IMR-90 (cell line): ENCODE data around the gene PLA2G2F. TPM values are rescaled to one million over a fixed set of nuclear protein-coding genes. Genes with fewer than 3 reads are reported as not detected.

Source experiments
- ATAC-seq: fragments of 200-7000 bp; cut with Tn5 transposase; 2 replicates; pipeline ENCODE4 v1.9.1; 2020; ENCODE audit warnings: low read depth, mild to moderate bottlenecking, moderate library complexity
- BruUV-seq: library from RNA; stranded (reverse); fragments of 400-500 nt; replicated peaks from 2 replicates; lab custom pipeline; 2021; lab: Mats Ljungman, UMichigan
- CTCF ChIA-PET: fragments of 300-600 bp; formaldehyde crosslinking; extraction: SDS; loops from one replicate; lab custom pipeline; 2021; ENCODE audit warnings: antibody characterized with exemption; lab: Yijun Ruan, JAX
- POLR2A ChIA-PET: fragments of 300-600 bp; sonication (Branson Sonifier 250); formaldehyde crosslinking; loops from one replicate; lab custom pipeline; 2022; ENCODE audit warnings: antibody characterized with exemption; ENCODE audit not compliant: unreplicated experiment; lab: Charles Lee
- DNase-seq: peaks from one replicate; pipeline ENCODE4 v3.0.0; 2013
- H2AFZ ChIP-seq: replicated peaks from 2 replicates; pipeline ENCODE3; 2013; ENCODE audit warnings: low read length, mild to moderate bottlenecking; ENCODE audit not compliant: poor library complexity
- H2AK5ac ChIP-seq: 2 replicates; pipeline ENCODE4 v1.6.1; 2013; ENCODE audit warnings: low read depth, low read length, inconsistent platforms
- H2AK9ac ChIP-seq: replicated peaks from 2 replicates; pipeline ENCODE3; 2013; ENCODE audit warnings: mild to moderate bottlenecking, low read depth, low read length, moderate library complexity; ENCODE audit not compliant: poor library complexity
- H2BK120ac ChIP-seq: 2 replicates; pipeline ENCODE4 v1.6.1; 2013; ENCODE audit warnings: low read depth, low read length, inconsistent platforms
- H2BK15ac ChIP-seq: 3 replicates; pipeline ENCODE4 v1.6.1; 2013; ENCODE audit warnings: low read depth, low read length, inconsistent platforms
- H2BK20ac ChIP-seq: 2 replicates; pipeline ENCODE4 v1.6.1; 2013; ENCODE audit warnings: low read depth, mild to moderate bottlenecking, inconsistent platforms, low read length, moderate library complexity
- H2BK5ac ChIP-seq: 2 replicates; pipeline ENCODE4 v1.6.1; 2013; ENCODE audit warnings: mild to moderate bottlenecking, low read depth, low read length, inconsistent platforms; ENCODE audit not compliant: poor library complexity, severe bottlenecking
- H3K14ac ChIP-seq: replicated peaks from 2 replicates; pipeline ENCODE4 v1.6.1; 2013; ENCODE audit warnings: low read depth, low read length, inconsistent platforms
- H3K18ac ChIP-seq: 2 replicates; pipeline ENCODE4 v1.6.1; 2013; ENCODE audit warnings: low read depth, low read length, control low read depth
- H3K23ac ChIP-seq: 2 replicates; pipeline ENCODE4 v1.6.1; 2013; ENCODE audit warnings: low read depth, low read length, inconsistent platforms
- H3K27ac ChIP-seq: 2 replicates; pipeline ENCODE4 v1.5.1; 2013; ENCODE audit warnings: mild to moderate bottlenecking, control low read depth, low read length; ENCODE audit not compliant: insufficient read depth
- H3K27me3 ChIP-seq: 2 replicates; pipeline ENCODE4 v1.6.1; 2013; ENCODE audit warnings: low read length; ENCODE audit not compliant: control insufficient read depth, insufficient read depth
- H3K36me3 ChIP-seq: 2 replicates; pipeline ENCODE4 v1.6.1; 2013; ENCODE audit warnings: low read length, mixed read lengths; ENCODE audit not compliant: control insufficient read depth, insufficient read depth
- H3K4ac ChIP-seq: 2 replicates; pipeline ENCODE4 v1.6.1; 2013; ENCODE audit warnings: low read depth, low read length, inconsistent platforms
- H3K4me1 ChIP-seq: 2 replicates; pipeline ENCODE4 v1.6.1; 2013; ENCODE audit warnings: low read length, mixed read lengths; ENCODE audit not compliant: control insufficient read depth, insufficient read depth
- H3K4me2 ChIP-seq: 2 replicates; pipeline ENCODE4 v1.6.1; 2013; ENCODE audit warnings: low read depth, mild to moderate bottlenecking, control low read depth, low read length, moderate library complexity
- H3K4me3 ChIP-seq: 2 replicates; pipeline ENCODE4 v1.5.1; 2013; ENCODE audit warnings: low read depth, mild to moderate bottlenecking, control low read depth, low read length, moderate library complexity; ENCODE audit not compliant: insufficient read depth
- H3K56ac ChIP-seq: 2 replicates; pipeline ENCODE4 v1.6.1; 2013; ENCODE audit warnings: low read length, inconsistent platforms; ENCODE audit not compliant: insufficient read depth; ENCODE audit errors: extremely low read depth
- H3K79me1 ChIP-seq, 2 experiments: 2 replicates each; pipeline ENCODE4 v1.6.1; 2013; ENCODE audit warnings: low read length in 2 of 2, inconsistent platforms in 1 of 2, low read depth in 1 of 2
- H3K9ac ChIP-seq: 2 replicates; pipeline ENCODE4 v1.6.1; 2013; ENCODE audit warnings: low read depth, low read length, control low read depth
- H3K9me1 ChIP-seq: 2 replicates; pipeline ENCODE4 v1.6.1; 2013; ENCODE audit warnings: low read length, inconsistent platforms; ENCODE audit not compliant: insufficient read depth
- H3K9me3 ChIP-seq: 2 replicates; pipeline ENCODE4 v1.6.1; 2013; ENCODE audit warnings: low read length; ENCODE audit not compliant: control insufficient read depth, insufficient read depth
- H4K20me1 ChIP-seq: 2 replicates; pipeline ENCODE4 v1.6.1; 2013; ENCODE audit warnings: low read length, inconsistent platforms; ENCODE audit not compliant: insufficient read depth
- H4K5ac ChIP-seq: 2 replicates; pipeline ENCODE4 v1.6.1; 2013; ENCODE audit warnings: mild to moderate bottlenecking, low read depth, low read length, control low read depth
- H4K8ac ChIP-seq, 2 experiments: 2 replicates each; pipeline ENCODE4 v1.6.1; 2013; ENCODE audit warnings: low read depth in 2 of 2, low read length in 2 of 2, control low read depth in 1 of 2, inconsistent platforms in 1 of 2
- H4K91ac ChIP-seq: 2 replicates; pipeline ENCODE4 v1.6.1; 2013; ENCODE audit warnings: low read depth, low read length, inconsistent platforms; ENCODE audit not compliant: insufficient read depth
- CHD1 ChIP-seq: IDR thresholded peaks from 2 replicates; pipeline ENCODE4 v1.6.1; 2012; ENCODE audit warnings: low read depth, low read length, improper control_type of control experiment
- CTCF ChIP-seq: conservative IDR thresholded peaks from 2 replicates; pipeline ENCODE4 v1.5.1; 2012; ENCODE audit warnings: mild to moderate bottlenecking, low read depth, low read length, improper control_type of control experiment
- ELK1 ChIP-seq: fragments of 150-350 bp; IDR thresholded peaks from 2 replicates; pipeline ENCODE4 v1.6.1; 2016; ENCODE audit warnings: low read depth, mild to moderate bottlenecking, low read length, moderate library complexity, borderline replicate concordance
- MAFK ChIP-seq: IDR thresholded peaks from 2 replicates; pipeline ENCODE4 v1.6.1; 2012; ENCODE audit warnings: low read depth, low read length, improper control_type of control experiment
- MXI1 ChIP-seq: IDR thresholded peaks from 2 replicates; pipeline ENCODE4 v1.6.1; 2012; ENCODE audit warnings: low read depth, mild to moderate bottlenecking, low read length, moderate library complexity, borderline replicate concordance
- NFE2L2 ChIP-seq: fragments of 150-350 bp; IDR thresholded peaks from 2 replicates; pipeline ENCODE4 v1.6.1; 2016; ENCODE audit warnings: low read depth, mild to moderate bottlenecking, low read length
- POLR2A ChIP-seq: IDR thresholded peaks from 2 replicates; pipeline ENCODE4 v1.6.1; 2012; ENCODE audit warnings: mild to moderate bottlenecking, low read depth, low read length
- RAD21 ChIP-seq: IDR thresholded peaks from 2 replicates; pipeline ENCODE4 v1.6.1; 2012; ENCODE audit warnings: low read length, improper control_type of control experiment
- RCOR1 ChIP-seq: IDR thresholded peaks from 2 replicates; pipeline ENCODE4 v1.6.1; 2012; ENCODE audit warnings: mild to moderate bottlenecking, low read length, improper control_type of control experiment; ENCODE audit not compliant: insufficient replicate concordance
- USF2 ChIP-seq: fragments of 150-350 bp; IDR thresholded peaks from 2 replicates; pipeline ENCODE4 v1.6.1; 2017; ENCODE audit warnings: mild to moderate bottlenecking, antibody characterized with exemption, low read length, low read depth
- WGBS, 2 experiments: methylation state at CpG; one replicate each; pipeline versions ENCODE4 v1.1.5 to v1.1.7; 2013; ENCODE audit warnings: missing lambda C conversion rate in 2 of 2; ENCODE audit not compliant: insufficient read length in 1 of 2; ENCODE audit errors: extremely low coverage in 2 of 2; 5-methylcytosine and 5-hydroxymethylcytosine counted together
- dilution Hi-C: fragments of 300-500 bp; cut with HindIII; formaldehyde crosslinking; loops from one replicate; pipeline ENCODE4 v1.14.3; 2018; ENCODE audit warnings: low sequenced_read_pairs; ENCODE audit not compliant: unreplicated experiment
- in situ Hi-C: fragments of 300-500 bp; cut with MboI; formaldehyde crosslinking; loops from 3 replicates; pipeline ENCODE4 v1.14.3; 2019; ENCODE audit warnings: low sequenced_read_pairs, inconsistent platforms, mixed read lengths
- intact Hi-C: fragments of 100-400 bp; cut with micrococcal nuclease; formaldehyde crosslinking; loops from 2 replicates; pipeline ENCODE4 v1.10.0; 2022
- polyA plus RNA-seq, 3 experiments: library from polyadenylated mRNA; depleted of rRNA; stranded (reverse); fragments of >200 nt; gene quantifications; 2 replicates each; pipeline ENCODE4 v1.2.3, GENCODE V29; 2012; ENCODE audit warnings: low replicate concordance in 1 of 3
- total RNA-seq: library from RNA; depleted of rRNA; stranded (reverse); fragments of >200 nt; gene quantifications from 2 replicates; pipeline ENCODE4 v1.2.3, GENCODE V29; 2012

PLA2G2F gene
- total and polyA plus RNA-seq, 2 of the 4 experiments (the other 2 are of a cell fraction): not detected

GRCh38 chr1:20123722-20124455, 15.2 kb upstream of the PLA2G2F start:
- CTCF ChIA-PET: no interaction called here
- no TSS peak for BruUV-seq
- no peak for ATAC-seq
- Histone ChIP-seq H3K27ac (no peak overlapping the region), H3K18ac (no peak overlapping the region), H3K79me1 (no peaks in the 10 kb centered on the region), H2AFZ (no peak overlapping the region), H2BK5ac (no peak overlapping the region), H3K9me1 (no peaks in the 10 kb centered on the region), H4K5ac (no peak overlapping the region), H3K27me3 (peaks cover 19% of the 10 kb centered on the region), H3K9ac (no peak overlapping the region), H4K20me1 (no peaks in the 10 kb centered on the region), H3K23ac (no peak overlapping the region), H3K4me1 (no peaks in the 10 kb centered on the region), H3K4me3 (no peak overlapping the region), H3K56ac (no peak overlapping the region), H3K36me3 (no peaks in the 10 kb centered on the region), H3K9me3 (no peaks in the 10 kb centered on the region), H2BK15ac (no peak overlapping the region), H3K14ac (no peak overlapping the region), H2AK5ac (no peak overlapping the region), H2BK20ac (no peak overlapping the region), H3K4ac (no peak overlapping the region), H3K4me2 (no peak overlapping the region), H4K91ac (no peak overlapping the region), H2AK9ac (no peak overlapping the region), H4K8ac (no peak overlapping the region), H2BK120ac (no peak overlapping the region)
- POLR2A ChIA-PET: no interaction called here
- dilution Hi-C loops (no loop called here), intact Hi-C loops (no loop called here), in situ Hi-C loops (no loop called here)
- 78% methylated on average over 3 of the region's 10 CpGs; no CpG with 5 or more reads in 1 of the 2 experiments for WGBS, 2 experiments
- TF ChIP-seq POLR2A: no peak
- TF ChIP-seq USF2: no peak
- TF ChIP-seq RAD21: no peak
- TF ChIP-seq ELK1: no peak
- no peak for TF ChIP-seq MXI1
- no peak for TF ChIP-seq NFE2L2
- TF ChIP-seq MAFK: no peak
- no peak for TF ChIP-seq CTCF
- TF ChIP-seq CHD1: no peak
- TF ChIP-seq RCOR1: no peak
- DNase-seq: no peak
